RWPE2 (cell line): ENCODE results near the gene PAK2.
"Not testable (repeated sequence)": the region's sequence is repeated elsewhere in the genome, so short reads cannot be mapped to it uniquely, and the experiment has no call there.

Experiments
- ATAC-seq: fragments of 200-7000 bp; cut with Tn5 transposase; 3 replicates; pipeline ENCODE4 v1.9.1; 2021; ENCODE audit warnings: low read depth
- DNase-seq: peaks from one replicate; pipeline ENCODE4 v3.0.0-alpha.2; 2020; ENCODE audit warnings: low spot score
- H3K27ac ChIP-seq: fragments of 450-650 bp; 2 replicates; pipeline ENCODE4 v1.5.1; 2017; ENCODE audit warnings: mild to moderate bottlenecking; ENCODE audit not compliant: poor library complexity, severe bottlenecking
- H3K27me3 ChIP-seq: fragments of 250-450 bp; sonication (Bioruptor Pico); 2 replicates; pipeline ENCODE4 v1.5.1; 2021; ENCODE audit warnings: mild to moderate bottlenecking, moderate library complexity; ENCODE audit not compliant: insufficient read depth, poor library complexity, severe bottlenecking
- H3K36me3 ChIP-seq: fragments of 250-450 bp; sonication (Bioruptor Pico); 2 replicates; pipeline ENCODE4 v1.5.1; 2020; ENCODE audit warnings: low read depth, mild to moderate bottlenecking, moderate library complexity
- H3K4me1 ChIP-seq: fragments of 250-450 bp; sonication (Bioruptor Pico); 2 replicates; pipeline ENCODE4 v1.5.1; 2021; ENCODE audit warnings: mild to moderate bottlenecking, moderate library complexity; ENCODE audit not compliant: insufficient read depth, poor library complexity, severe bottlenecking
- H3K4me3 ChIP-seq: fragments of 250-450 bp; sonication (Bioruptor Pico); 2 replicates; pipeline ENCODE4 v1.5.1; 2021; ENCODE audit warnings: mild to moderate bottlenecking, moderate library complexity; ENCODE audit not compliant: severe bottlenecking
- H3K9me3 ChIP-seq: fragments of 250-450 bp; sonication (Bioruptor Pico); 2 replicates; pipeline ENCODE4 v1.5.1; 2021; ENCODE audit warnings: mild to moderate bottlenecking, moderate library complexity; ENCODE audit not compliant: severe bottlenecking
- CTCF ChIP-seq: fragments of 450-650 bp; IDR thresholded peaks from one replicate; pipeline ENCODE4 v1.5.1; 2017; ENCODE audit warnings: mild to moderate bottlenecking, moderate library complexity; ENCODE audit not compliant: poor library complexity, severe bottlenecking

PAK2 gene

GRCh38 chr3:196736670-196737374 lies 2.8 kb upstream of the PAK2 start:
- peaks cover 22% of the 10 kb centered on the region for H3K36me3 ChIP-seq
- TF ChIP-seq CTCF, result no peak

DNA sequence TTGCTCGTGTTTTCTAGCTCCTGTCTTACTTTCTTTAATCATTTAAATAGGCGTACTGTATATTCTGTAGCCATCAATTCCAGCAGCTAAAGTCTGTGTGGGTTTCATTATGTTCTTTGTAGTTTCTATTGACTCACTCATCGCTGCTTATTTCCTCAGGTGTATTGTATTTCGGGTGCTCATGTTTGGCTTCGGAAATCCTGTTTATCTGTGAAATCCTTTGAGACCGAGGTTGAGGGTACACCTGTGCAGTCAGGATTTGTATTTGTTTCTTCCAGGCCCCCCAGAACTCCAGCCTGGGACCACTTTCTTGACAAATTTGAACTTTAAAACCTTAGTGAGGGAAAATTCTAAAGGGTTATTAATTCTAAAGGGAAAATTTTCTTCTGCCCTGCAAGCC lies 2.0 kb upstream of the PAK2 start:
- Histone ChIP-seq H3K36me3 (peaks cover 18% of the 10 kb centered on the region), H3K27me3 (no peaks in the 10 kb centered on the region), H3K4me1 (no peaks in the 10 kb centered on the region), H3K27ac (no peak overlapping the region), H3K9me3 (no peaks in the 10 kb centered on the region), H3K4me3 (no peak overlapping the region)
- no peak for DNase-seq
- TF ChIP-seq CTCF, result no peak
- ATAC-seq, result no peak

More at GRCh38 chr3:196736670-196737374, 2.8 kb upstream of the PAK2 start:
- H3K27ac ChIP-seq, result no peak overlapping the region
- no peak overlapping the region for H3K4me3 ChIP-seq
- H3K9me3 ChIP-seq, result no peaks in the 10 kb centered on the region
- no peaks in the 10 kb centered on the region for H3K27me3 ChIP-seq
- DNase-seq (no peak), ATAC-seq (no peak)
- H3K4me1 ChIP-seq, result no peaks in the 10 kb centered on the region

DNA sequence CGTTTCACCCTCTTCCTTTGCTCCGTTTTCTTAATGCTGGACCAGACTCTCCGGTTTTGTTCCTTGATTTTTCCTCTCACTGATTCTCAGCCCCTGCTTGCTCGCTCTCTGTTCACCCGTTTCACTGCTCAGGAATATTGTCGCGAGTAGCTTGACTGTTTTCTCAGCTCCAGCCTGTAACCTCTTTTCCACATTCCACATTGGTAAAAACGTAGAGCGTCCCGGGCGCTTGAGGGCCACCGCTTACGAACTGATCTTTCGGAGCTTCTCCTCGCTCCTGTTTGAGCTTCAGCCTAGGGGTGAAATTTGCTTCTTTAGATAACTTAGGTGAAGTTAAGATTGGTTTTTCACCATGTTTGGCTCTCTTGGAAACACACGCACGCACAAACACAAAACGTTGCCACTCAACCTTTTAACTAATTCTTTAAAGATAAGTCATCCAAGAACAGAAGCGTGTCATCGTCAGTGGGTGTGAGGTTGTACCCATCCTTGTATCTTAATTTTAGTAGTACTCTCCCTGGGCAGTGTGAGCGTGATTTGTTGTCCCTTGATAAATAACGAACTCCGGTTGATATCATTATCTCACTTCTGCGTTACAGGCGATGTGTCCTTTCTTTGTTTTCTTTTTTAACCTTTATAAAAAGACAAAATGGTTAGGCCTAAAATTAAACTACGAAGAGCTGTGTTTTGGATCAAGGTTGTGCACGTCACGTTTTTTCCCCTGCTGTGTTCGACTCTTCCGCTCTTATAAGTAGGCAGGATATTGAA lies 1.0 kb downstream of the PAK2 start:
- no peak for DNase-seq
- Histone ChIP-seq H3K9me3 (no peaks in the 10 kb centered on the region), H3K27ac (peak overlapping the region; percentile 85), H3K4me1 (peaks cover 7% of the 10 kb centered on the region), H3K27me3 (no peaks in the 10 kb centered on the region), H3K4me3 (peak overlapping the region; percentile 91), H3K36me3 (peaks cover 5% of the 10 kb centered on the region; the same call in 1 of the 2 replicates)
- peak; percentile 15 for ATAC-seq
- TF ChIP-seq CTCF, result no peak

DNA sequence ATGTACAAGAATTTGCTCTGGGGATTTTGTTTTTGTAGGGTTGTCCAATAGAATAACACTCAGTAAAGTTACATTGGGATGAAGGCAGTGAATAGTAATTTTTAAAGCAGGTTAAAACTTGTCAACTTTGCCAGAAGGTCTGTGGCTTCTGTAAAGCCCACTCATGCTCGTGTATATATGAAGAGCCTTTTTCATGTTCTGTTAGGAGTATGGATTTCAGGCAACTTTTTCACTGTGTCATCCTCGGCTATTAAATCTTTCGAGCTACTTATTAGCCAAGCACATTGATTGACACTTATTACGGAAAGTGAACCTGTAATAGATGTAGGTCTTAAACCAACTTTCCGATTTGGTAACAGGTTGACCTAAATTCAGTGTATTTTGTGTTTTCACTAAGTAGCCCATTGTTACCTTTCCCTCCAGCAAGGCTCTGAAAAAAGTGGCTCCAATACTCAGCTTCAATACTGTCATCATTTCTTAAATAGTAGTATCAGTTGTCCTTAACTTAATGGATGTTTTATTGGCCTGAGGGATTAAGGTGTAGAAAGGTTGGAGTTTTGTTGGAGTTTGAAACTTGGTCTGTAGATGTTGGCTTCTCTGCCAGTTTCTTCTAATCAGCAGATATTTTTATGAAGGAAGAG lies 1.7 kb downstream of the PAK2 start:
- H3K4me1 ChIP-seq, result peaks cover 7% of the 10 kb centered on the region
- DNase-seq, result no peak
- H3K9me3 ChIP-seq, result no peaks in the 10 kb centered on the region
- peak overlapping the region; percentile 85 for H3K27ac ChIP-seq
- H3K4me3 ChIP-seq, result peak overlapping the region; percentile 91
- TF ChIP-seq CTCF, result no peak
- no peaks in the 10 kb centered on the region for H3K27me3 ChIP-seq
- H3K36me3 ChIP-seq, result peaks cover 10% of the 10 kb centered on the region; the same call in 1 of the 2 replicates
- ATAC-seq, result no peak

- not testable (repeated sequence) for H3K4me3 ChIP-seq, H3K27me3 ChIP-seq, H3K9me3 ChIP-seq, H3K4me1 ChIP-seq, ATAC-seq, H3K27ac ChIP-seq, DNase-seq
- H3K36me3 ChIP-seq, result peaks cover 26% of the 10 kb centered on the region
Observed at GRCh38 chr3:196743569-196743968, 3.9 kb downstream of the PAK2 start.
